PC-9 (cell line): ENCODE measurements around the gene ENDOV. TPM values are rescaled to one million over a fixed set of nuclear protein-coding genes. Genes with fewer than 3 reads are reported as not detected.
A peak's percentile ranks its signal among the peaks of the same experiment; 100 is the strongest.

ENCODE experiments used
- BruUV-seq: library from RNA; stranded (reverse); fragments of 400-500 nt; replicated peaks from 2 replicates; lab custom pipeline; 2021; lab: Mats Ljungman, UMichigan
- CTCF ChIA-PET: fragments of 300-600 bp; sonication (Branson Sonifier 250); formaldehyde crosslinking; loops from one replicate; lab custom pipeline; 2022; ENCODE audit warnings: antibody characterized with exemption; lab: Charles Lee
- POLR2A ChIA-PET: fragments of 300-600 bp; sonication (Branson Sonifier 250); formaldehyde crosslinking; loops from one replicate; lab custom pipeline; 2022; ENCODE audit warnings: antibody characterized with exemption; ENCODE audit not compliant: unreplicated experiment; lab: Charles Lee
- DNase-seq, 2 experiments: peaks; one replicate each; pipeline versions ENCODE4 v3.0.0 to v3.0.0-alpha.2; 2015 to 2022; ENCODE audit warnings: mixed read lengths in 1 of 2
- H2AFZ ChIP-seq: fragments of 200-600 bp; sonication (generic); 2 replicates; pipeline ENCODE4 v1.8.1; 2017; ENCODE audit warnings: antibody characterized with exemption
- H3F3A ChIP-seq: fragments of 200-600 bp; sonication (generic); 2 replicates; pipeline ENCODE4 v1.8.1; 2017; ENCODE audit warnings: antibody characterized with exemption, mild to moderate bottlenecking, low read depth; ENCODE audit not compliant: insufficient read depth
- H3K27ac ChIP-seq: fragments of 200-600 bp; sonication (generic); 2 replicates; pipeline ENCODE4 v1.6.1; 2016; ENCODE audit warnings: mixed run types
- H3K27me3 ChIP-seq: fragments of 200-600 bp; sonication (generic); 2 replicates; pipeline ENCODE4 v1.6.1; 2016; ENCODE audit warnings: low read depth, mixed run types; ENCODE audit not compliant: insufficient read depth
- H3K36me3 ChIP-seq: fragments of 200-600 bp; sonication (generic); 2 replicates; pipeline ENCODE4 v1.6.1; 2016; ENCODE audit warnings: low read depth, mixed run types
- H3K4me1 ChIP-seq: fragments of 200-600 bp; sonication (generic); replicated peaks from 2 replicates; pipeline ENCODE4 v1.6.1; 2016; ENCODE audit warnings: mixed run types; ENCODE audit not compliant: insufficient read depth
- H3K4me2 ChIP-seq: fragments of 200-600 bp; sonication (generic); 2 replicates; pipeline ENCODE4 v1.6.1; 2017; ENCODE audit warnings: mixed run types
- H3K4me3 ChIP-seq: fragments of 200-600 bp; sonication (generic); 2 replicates; pipeline ENCODE4 v1.6.1; 2016; ENCODE audit warnings: mixed run types
- H3K79me2 ChIP-seq: fragments of 200-600 bp; sonication (generic); 2 replicates; pipeline ENCODE4 v1.6.1; 2017; ENCODE audit warnings: low read depth, mixed run types
- H3K9me2 ChIP-seq: fragments of 200-600 bp; sonication (generic); 2 replicates; pipeline ENCODE4 v1.8.1; 2017; ENCODE audit warnings: mild to moderate bottlenecking; ENCODE audit not compliant: insufficient read depth
- H3K9me3 ChIP-seq: fragments of 200-600 bp; sonication (generic); 2 replicates; pipeline ENCODE4 v1.8.1; 2016; ENCODE audit warnings: low read depth; ENCODE audit not compliant: insufficient read depth
- H4K20me1 ChIP-seq: fragments of 200-600 bp; sonication (generic); 2 replicates; pipeline ENCODE4 v1.8.1; 2017; ENCODE audit not compliant: insufficient read depth
- CTCF ChIP-seq: fragments of 200-600 bp; sonication (generic); conservative IDR thresholded peaks from 2 replicates; pipeline ENCODE4 v1.6.1; 2017; ENCODE audit warnings: mixed run types, antibody characterized with exemption, mild to moderate bottlenecking, moderate library complexity
- EZH2 ChIP-seq: fragments of 200-600 bp; sonication (generic); IDR thresholded peaks from 2 replicates; pipeline ENCODE4 v1.8.0; 2017; ENCODE audit warnings: antibody characterized with exemption, low read depth
- intact Hi-C: fragments of 100-400 bp; cut with micrococcal nuclease; formaldehyde crosslinking; loops from one replicate; pipeline ENCODE4 v1.10.0; 2022; ENCODE audit not compliant: unreplicated experiment
- total RNA-seq: library from RNA; stranded (reverse); gene quantifications from 2 replicates; pipeline ENCODE4 v1.2.3, GENCODE V29; 2021

Gene ENDOV
- total RNA-seq, 1 experiment from 2014 or later, result 50.3 TPM

- H4K20me1 ChIP-seq, result no peaks in the 10 kb centered on the region
- no peak overlapping the region for H3K4me3 ChIP-seq
- H3K9me2 ChIP-seq, result no peaks in the 10 kb centered on the region
- no peaks in the 10 kb centered on the region for H3F3A ChIP-seq
- peaks cover 24% of the 10 kb centered on the region for H3K4me1 ChIP-seq
- H3K27ac ChIP-seq, result no peak overlapping the region
- no peaks in the 10 kb centered on the region for H3K79me2 ChIP-seq
- no peaks in the 10 kb centered on the region for H3K9me3 ChIP-seq
- peak in 1 of 2 experiments; percentile 55 for DNase-seq
- intact Hi-C loops, result loop anchor here (5.0 kb wide), 1 partner anchor 65 kb away; no protein-coding TSS in a partner anchor
- CTCF ChIA-PET, result interaction anchor here (0.6 kb wide), 1 partner anchor 445 kb away, joined by 3 read pairs; no protein-coding TSS in a partner anchor
- H3K4me2 ChIP-seq, result peak overlapping the region; percentile 38
- no peak overlapping the region for H2AFZ ChIP-seq
- no peaks in the 10 kb centered on the region for H3K36me3 ChIP-seq
- no peak for TF ChIP-seq EZH2
- no peak for TF ChIP-seq CTCF
- no TSS peak for BruUV-seq
- POLR2A ChIA-PET, result interaction anchor here (0.6 to 0.7 kb wide), 2 partner anchors 8 to 35 kb away, joined by 14 to 30 read pairs; no protein-coding TSS in a partner anchor
- H3K27me3 ChIP-seq, result no peaks in the 10 kb centered on the region
Observed at GRCh38 chr17:80482555-80483308, 67.8 kb downstream of the ENDOV start.

- intact Hi-C loops, result no loop called here
Observed at GRCh38 chr17:80485846-80486245, 70.9 kb downstream of the ENDOV start.

GRCh38 chr17:80486692-80487091 lies 71.7 kb downstream of the ENDOV start:
- ChIA-PET CTCF (no interaction called here), POLR2A (no interaction called here)
- Histone ChIP-seq H3K36me3 (no peaks in the 10 kb centered on the region), H3K9me2 (no peaks in the 10 kb centered on the region), H3K4me3 (no peak overlapping the region), H3F3A (no peaks in the 10 kb centered on the region), H3K79me2 (no peaks in the 10 kb centered on the region), H3K9me3 (no peaks in the 10 kb centered on the region), H3K27me3 (no peaks in the 10 kb centered on the region), H3K27ac (no peak overlapping the region), H3K4me2 (no peak overlapping the region), H2AFZ (no peak overlapping the region), H3K4me1 (peaks cover 16% of the 10 kb centered on the region), H4K20me1 (no peaks in the 10 kb centered on the region)
- intact Hi-C loops, result no loop called here
- DNase-seq, result no peak
- TF ChIP-seq EZH2, result no peak
- no peak for TF ChIP-seq CTCF
- BruUV-seq, result no TSS peak

More at GRCh38 chr17:80485846-80486245, 70.9 kb downstream of the ENDOV start:
- Histone ChIP-seq H3F3A (no peaks in the 10 kb centered on the region), H2AFZ (no peak overlapping the region), H3K36me3 (no peaks in the 10 kb centered on the region), H3K4me2 (no peak overlapping the region), H3K9me2 (no peaks in the 10 kb centered on the region), H3K4me1 (peaks cover 24% of the 10 kb centered on the region), H4K20me1 (no peaks in the 10 kb centered on the region), H3K27me3 (no peaks in the 10 kb centered on the region), H3K27ac (no peak overlapping the region), H3K4me3 (no peak overlapping the region), H3K9me3 (no peaks in the 10 kb centered on the region), H3K79me2 (no peaks in the 10 kb centered on the region)
- CTCF ChIA-PET, result no interaction called here
- POLR2A ChIA-PET, result no interaction called here
- BruUV-seq, result no TSS peak
- no peak for DNase-seq
- TF ChIP-seq EZH2, result no peak
- no peak for TF ChIP-seq CTCF
